SW480 (cell line): ENCODE data around the gene MOSMO.
"Not testable (repeated sequence)": the region's sequence is repeated elsewhere in the genome, so short reads cannot be mapped to it uniquely, and the experiment has no call there.

ENCODE experiments used
- DNase-seq: peaks from one replicate; pipeline ENCODE4 v3.0.0-alpha.2; 2016; ENCODE audit warnings: low spot score

MOSMO gene

GRCh38 chr16:22003195-22003594, 4.7 kb upstream of the MOSMO start:
- DNase-seq, result no peak

DNA sequence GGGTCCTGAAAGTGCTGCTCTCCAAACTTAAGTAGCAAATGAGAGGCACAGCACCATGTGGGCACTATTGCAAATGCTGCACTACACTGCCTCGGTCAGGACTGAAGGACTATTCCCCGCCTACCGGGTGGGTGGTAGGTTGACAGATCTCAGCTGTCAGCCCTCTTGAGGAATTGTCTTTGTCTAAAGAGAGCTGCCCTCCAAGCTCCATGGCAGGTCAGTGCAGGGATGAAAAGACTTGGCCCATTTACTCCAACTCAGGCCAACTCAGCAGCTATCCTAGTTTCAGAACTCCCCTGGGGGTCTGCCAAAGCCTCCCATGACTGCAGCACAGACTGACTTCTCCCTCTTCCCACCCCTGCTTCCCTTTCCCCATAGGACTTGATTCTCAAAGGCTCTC, 3.6 kb upstream of the MOSMO start:
- DNase-seq, result no peak

DNA sequence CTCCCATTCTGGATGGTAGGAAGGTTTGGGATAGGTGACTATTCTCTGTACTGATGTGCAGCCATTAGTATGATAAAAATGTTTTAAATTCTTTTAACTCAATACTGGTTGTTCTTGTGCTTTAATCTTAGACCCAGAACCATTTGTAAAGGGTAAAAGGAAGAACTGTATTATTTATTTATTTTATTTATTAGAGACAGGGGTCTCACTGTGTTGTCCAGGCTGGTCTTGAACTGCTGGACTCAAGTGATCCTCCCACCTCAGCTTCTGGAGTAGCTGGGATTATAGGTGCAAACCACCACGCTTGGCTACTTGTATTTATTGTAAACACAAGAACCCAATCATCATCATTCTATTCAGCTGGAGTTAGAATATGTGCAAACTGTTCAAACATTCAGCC, 2.2 kb upstream of the MOSMO start:
- DNase-seq, result no peak

GRCh38 chr16:22006636-22007035, 1.3 kb upstream of the MOSMO start:
- DNase-seq, result no peak

DNA sequence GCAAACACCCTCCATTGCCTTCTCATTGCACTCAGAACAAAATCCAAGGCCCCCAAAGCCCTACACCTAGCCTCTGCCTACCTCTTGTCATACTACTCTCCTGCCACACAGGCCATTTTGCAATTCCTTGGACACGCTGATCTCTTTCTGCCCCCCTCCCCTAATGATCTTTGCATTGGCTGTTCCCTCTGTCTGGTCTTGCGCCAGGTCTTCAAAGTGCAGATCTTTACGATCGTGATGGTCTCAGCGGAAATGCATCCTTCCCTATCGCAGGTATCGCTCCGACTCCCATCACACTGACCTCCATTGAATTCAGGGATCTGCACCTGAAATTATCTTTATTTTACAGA, 777 bp upstream of the MOSMO start:
- no peak for DNase-seq

- DNase-seq, result peak; percentile 28
These were observed 526 bp downstream of the MOSMO start for GRCh38 chr16:22008215-22009059.

GRCh38 chr16:22010902-22011301, 3.0 kb downstream of the MOSMO start:
- no peak for DNase-seq

DNA sequence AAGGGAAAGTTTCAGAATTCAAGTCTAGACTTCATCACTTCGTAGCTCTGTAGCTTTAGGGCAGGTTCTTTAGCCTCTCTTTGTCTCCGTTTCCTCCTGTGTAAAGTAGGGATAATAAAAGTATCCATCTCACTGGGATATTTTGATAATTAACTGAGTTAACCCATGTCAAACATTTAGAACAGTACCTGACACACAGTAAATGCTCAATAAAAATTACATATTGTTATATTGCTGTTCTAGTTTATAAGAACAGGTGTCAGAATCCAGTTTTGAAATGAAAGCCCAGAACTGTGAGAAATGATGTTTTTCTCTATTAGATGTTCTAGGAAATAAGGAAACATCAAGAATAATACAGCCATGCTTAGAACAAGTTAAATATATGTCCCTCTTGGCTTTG, 4.3 kb downstream of the MOSMO start:
- DNase-seq, result no peak

- no peak for DNase-seq
These were observed 5.6 kb downstream of the MOSMO start for GRCh38 chr16:22013486-22013885.

- DNase-seq, result no peak
These were observed 6.5 kb downstream of the MOSMO start for GRCh38 chr16:22014271-22014873.

DNA sequence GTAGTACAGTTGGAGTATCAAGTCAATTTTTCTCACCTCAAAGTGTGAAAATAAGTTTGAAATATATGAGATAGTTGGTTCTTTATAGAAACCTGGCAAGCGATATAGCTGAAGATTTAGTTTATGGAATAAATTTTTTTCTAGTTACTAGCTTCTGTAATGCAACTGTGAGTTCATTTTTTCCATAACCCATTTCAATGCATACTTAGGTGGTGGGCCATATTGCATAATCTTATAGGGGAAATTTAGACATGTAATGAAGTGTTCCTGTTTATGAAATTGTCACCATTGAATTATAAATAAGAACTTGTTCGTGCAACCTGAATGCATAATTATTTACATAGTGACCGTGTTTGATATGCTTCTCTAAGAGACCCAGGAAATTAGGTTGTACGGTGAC, 9.0 kb downstream of the MOSMO start:
- no peak for DNase-seq

GRCh38 chr16:22018559-22018958, 10.6 kb downstream of the MOSMO start:
- no peak for DNase-seq

- no peak for DNase-seq
These were observed 14.2 kb downstream of the MOSMO start for GRCh38 chr16:22022151-22022550.

GRCh38 chr16:22023505-22023904, 15.6 kb downstream of the MOSMO start:
- DNase-seq, result no peak

DNA sequence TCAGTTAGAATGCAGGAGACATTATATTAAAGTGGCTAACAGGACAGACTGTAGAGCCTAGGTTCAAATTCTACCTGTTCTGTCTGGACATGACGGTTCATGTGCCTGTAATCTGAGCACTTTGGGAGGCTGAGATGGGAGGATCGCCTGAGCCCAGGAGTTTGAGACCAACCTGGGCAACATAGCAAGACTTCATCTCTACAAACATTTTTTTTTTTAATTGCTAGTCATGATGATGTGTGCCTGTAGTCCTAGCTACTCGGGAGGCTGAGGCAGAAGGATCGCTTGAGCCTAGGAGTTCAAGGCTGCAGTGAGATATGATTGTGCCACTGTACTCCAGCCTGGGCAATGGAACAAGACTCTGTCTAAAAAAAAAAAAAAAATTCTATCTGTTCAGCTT, 16.9 kb downstream of the MOSMO start:
- DNase-seq, result not testable (repeated sequence)

- no peak for DNase-seq
These were observed 19.7 kb downstream of the MOSMO start for GRCh38 chr16:22027633-22028032.

- no peak for DNase-seq
These were observed 21.7 kb downstream of the MOSMO start for GRCh38 chr16:22029632-22030031.

- DNase-seq, result no peak
These were observed 22.3 kb downstream of the MOSMO start for GRCh38 chr16:22030087-22030812.

- no peak for DNase-seq
These were observed 23.7 kb downstream of the MOSMO start for GRCh38 chr16:22031483-22032083.

DNA sequence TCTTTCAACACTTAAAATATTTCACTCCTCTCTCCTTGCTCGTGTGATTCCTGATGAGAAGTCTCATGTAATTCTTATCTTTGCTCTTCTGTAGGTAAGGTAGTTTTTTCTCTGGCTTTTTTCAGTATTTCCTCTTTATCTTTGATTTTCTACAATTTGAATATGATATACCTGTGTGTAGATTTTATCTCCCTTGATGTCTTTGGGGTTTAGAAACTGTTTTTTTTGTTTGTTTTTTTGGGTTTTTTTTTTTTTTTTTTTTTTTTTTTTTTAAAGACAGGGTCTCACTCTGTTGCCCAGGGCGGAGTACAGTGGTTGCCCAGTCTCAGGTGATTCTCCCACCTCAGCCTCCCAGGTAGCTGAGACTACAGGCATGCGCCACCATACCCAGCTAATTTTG, 26.6 kb downstream of the MOSMO start:
- no peak for DNase-seq

DNA sequence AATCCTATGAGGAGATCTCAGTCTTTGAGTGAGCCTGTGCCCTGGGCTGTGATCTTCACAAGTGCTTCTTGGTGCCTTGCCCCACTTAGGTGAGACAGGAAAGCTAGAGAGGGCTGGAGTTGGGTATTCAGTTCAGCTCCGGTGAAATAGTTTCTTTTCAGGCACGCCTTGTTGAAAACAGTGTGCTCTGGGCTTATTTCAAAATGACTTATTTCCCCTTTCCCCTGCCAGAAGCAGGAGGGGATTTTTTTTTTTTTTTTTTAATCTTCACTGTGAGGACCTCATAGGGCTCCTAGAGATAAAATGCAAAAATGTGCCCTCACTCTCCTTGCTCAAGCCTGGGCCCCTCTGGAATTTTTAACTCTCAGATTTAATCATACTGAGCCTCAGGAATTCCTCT, 27.2 kb downstream of the MOSMO start:
- DNase-seq, result no peak

GRCh38 chr16:22043882-22044281, 36.0 kb downstream of the MOSMO start:
- not testable (repeated sequence) for DNase-seq

GRCh38 chr16:22045888-22046287, 38.0 kb downstream of the MOSMO start:
- not testable (repeated sequence) for DNase-seq
